Panc1 (cell line): ENCODE results near the gene SEC63.

Experiments
- POLR2AphosphoS5 ChIP-seq: IDR thresholded peaks from 2 replicates; pipeline ENCODE4 v1.6.1; 2012; ENCODE audit warnings: mild to moderate bottlenecking, low read depth, low read length, moderate library complexity
- REST ChIP-seq, 2 experiments: IDR thresholded peaks; 2 replicates each; pipeline ENCODE4 v1.6.1; 2011 to 2012; ENCODE audit warnings: low read depth in 2 of 2, control low read depth in 1 of 2, low read length in 1 of 2, mild to moderate bottlenecking in 1 of 2, moderate library complexity in 1 of 2; ENCODE audit not compliant: insufficient read depth in 1 of 2
- SIN3A ChIP-seq: IDR thresholded peaks from 2 replicates; pipeline ENCODE4 v1.6.1; 2012; ENCODE audit warnings: low read depth, mild to moderate bottlenecking, low read length, moderate library complexity, borderline replicate concordance; ENCODE audit not compliant: insufficient read depth
- TCF7L2 ChIP-seq: IDR thresholded peaks from 2 replicates; pipeline ENCODE4 v1.6.1; 2011; ENCODE audit warnings: mild to moderate bottlenecking, low read depth, low read length, inconsistent platforms
- TF ChIP-seq, protein P1 (sequence below): fragments of 450-650 bp; IDR thresholded peaks from 2 replicates; pipeline ENCODE4 v1.5.1; 2017; ENCODE audit warnings: mild to moderate bottlenecking

DNA sequence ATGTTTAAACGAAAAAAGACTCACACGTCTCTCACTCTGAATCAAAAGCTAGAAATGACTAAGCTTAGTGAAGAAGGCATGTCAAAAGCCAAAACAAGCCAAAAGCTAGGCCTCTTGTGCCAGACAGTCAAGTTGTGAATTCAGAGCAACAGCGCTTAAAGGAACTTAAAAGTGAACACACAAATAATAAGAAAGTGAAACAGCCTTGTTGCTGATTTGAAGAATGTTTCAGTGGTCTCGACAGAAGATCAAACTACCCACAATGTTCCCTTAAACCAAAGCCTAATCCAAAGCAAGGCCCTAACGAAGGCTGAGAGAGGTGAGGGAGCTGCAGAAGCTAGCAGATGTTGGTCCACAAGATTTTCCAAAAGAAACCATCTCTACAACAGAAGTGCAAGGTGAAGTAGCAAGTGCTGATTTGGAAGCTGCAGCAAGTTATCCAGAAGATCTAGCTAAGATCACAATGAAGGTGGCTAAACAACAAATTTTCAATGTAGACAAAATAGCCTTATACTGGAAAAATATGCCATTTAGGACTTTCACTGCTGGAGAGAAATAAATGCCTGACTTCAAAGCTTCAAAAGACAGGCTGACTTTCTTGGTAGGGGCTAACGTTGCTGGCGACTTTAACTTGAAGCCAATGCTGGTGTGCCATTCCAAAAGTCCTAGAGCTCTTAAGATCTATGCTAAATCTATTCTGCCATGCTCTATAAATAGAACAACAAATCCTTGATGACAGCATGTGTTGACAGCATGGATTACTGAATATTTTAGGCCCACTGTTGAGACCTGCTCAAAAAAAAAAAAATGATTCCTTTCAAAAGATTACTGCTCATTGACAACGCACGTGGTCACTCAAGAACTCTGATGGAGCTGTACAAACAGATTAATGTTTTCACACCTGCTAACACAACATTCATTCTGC, 40.3 kb downstream of the SEC63 start:
- TF ChIP-seq, protein P1, sequence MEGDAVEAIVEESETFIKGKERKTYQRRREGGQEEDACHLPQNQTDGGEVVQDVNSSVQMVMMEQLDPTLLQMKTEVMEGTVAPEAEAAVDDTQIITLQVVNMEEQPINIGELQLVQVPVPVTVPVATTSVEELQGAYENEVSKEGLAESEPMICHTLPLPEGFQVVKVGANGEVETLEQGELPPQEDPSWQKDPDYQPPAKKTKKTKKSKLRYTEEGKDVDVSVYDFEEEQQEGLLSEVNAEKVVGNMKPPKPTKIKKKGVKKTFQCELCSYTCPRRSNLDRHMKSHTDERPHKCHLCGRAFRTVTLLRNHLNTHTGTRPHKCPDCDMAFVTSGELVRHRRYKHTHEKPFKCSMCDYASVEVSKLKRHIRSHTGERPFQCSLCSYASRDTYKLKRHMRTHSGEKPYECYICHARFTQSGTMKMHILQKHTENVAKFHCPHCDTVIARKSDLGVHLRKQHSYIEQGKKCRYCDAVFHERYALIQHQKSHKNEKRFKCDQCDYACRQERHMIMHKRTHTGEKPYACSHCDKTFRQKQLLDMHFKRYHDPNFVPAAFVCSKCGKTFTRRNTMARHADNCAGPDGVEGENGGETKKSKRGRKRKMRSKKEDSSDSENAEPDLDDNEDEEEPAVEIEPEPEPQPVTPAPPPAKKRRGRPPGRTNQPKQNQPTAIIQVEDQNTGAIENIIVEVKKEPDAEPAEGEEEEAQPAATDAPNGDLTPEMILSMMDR, result no peak
- no peak for TF ChIP-seq POLR2AphosphoS5
- TF ChIP-seq REST (IDR thresholded peaks at IDR 0.05; ENCODE audit: insufficient read depth in 1 of 2, low read depth in 2 of 2, low read length in 1 of 2), result no peak
- TF ChIP-seq SIN3A, result no peak
- TF ChIP-seq TCF7L2, result no peak
